NCI-H460 (cell line): ENCODE results near the gene DUSP3. TPM values are rescaled to one million over a fixed set of nuclear protein-coding genes. Genes with fewer than 3 reads are reported as not detected.

ENCODE experiments used
- DNase-seq: peaks from one replicate; pipeline ENCODE4 v3.0.0-alpha.2; 2016; ENCODE audit warnings: low read depth; ENCODE audit errors: extremely low read depth
- total RNA-seq: library from RNA; depleted of rRNA; stranded (reverse); fragments of >200 nt; shearing (Covaris generic); gene quantifications from 2 replicates; pipeline ENCODE4 v1.2.3, GENCODE V29; 2014

DUSP3 gene
- total RNA-seq, 1 experiment from 2014 or later, result 41.8 TPM

DNA sequence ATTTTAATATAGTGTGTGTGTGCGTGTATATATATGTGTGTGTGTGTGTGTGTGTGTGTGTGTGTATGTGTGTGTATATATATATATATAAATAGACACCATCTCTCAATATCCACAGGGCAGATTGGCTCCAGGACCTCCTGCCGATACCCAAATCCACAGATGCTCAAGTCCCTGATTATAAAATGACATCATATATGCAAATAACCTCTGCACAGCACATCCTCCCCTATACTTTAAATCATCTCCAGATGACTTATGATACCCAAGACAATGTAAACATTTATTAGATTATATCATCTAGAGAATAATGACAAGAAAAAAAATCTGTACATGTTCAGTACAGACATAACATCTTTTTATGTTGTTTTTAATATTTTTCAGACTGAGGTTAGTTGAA is 7.8 kb downstream of the DUSP3 start:
- no peak for DNase-seq

DNA sequence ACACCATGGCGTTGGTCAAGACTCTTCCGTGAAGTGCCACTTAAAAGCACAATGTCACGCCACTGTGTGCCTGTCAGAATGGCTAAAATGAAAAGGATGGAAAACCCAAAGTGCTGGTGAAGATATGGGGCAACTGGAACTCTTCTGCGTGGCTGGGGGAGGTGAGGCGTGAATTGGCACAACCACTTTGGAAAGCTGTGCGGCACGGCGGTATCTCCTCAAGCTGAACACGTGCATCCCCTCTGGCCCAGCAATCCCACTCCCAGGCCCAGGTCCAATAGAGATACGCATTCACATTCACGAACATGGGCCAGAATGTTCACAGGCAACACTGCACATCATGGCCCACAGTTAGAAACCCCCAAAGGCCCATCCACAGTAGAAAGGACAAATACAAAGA is 8.9 kb downstream of the DUSP3 start:
- DNase-seq, result no peak

DNA sequence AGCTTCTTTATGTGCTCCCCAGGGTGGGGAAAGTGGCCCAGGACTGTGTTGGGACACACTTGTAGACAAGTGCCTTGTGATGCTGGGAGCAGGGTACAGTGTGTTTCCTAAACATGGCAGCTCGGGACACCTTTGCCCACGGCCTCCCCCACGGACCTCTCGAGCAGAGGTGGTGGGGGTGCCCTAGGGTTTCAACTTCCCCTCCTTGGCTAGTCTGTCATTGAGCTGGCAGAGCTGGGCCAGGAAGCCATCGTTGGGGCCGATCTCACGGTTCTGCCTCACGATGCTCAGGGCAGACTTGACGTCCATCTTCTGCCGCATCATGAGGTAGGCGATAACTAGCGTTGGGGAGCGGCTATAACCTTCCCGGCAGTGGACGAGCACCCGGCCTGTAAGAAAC is 9.4 kb downstream of the DUSP3 start:
- no peak for DNase-seq

DNA sequence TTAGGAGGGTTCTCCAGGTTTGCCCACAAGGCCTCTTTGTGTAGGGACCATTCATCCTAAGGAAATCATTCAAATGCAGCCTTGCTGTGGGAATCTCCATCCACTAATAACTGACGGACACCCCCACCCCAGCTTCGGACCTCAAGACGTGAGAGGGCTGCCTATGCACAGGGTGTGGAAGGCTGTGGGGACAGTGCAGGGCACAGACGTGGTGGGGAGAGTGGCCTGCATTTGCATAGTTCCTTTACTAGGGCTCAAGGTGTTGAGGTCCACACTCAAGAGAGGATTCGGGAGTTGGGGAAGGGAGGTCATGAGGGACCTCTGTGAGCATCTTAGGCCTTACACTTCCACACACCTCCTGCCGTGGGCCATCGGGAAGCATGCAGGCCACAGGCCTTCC is 9.8 kb downstream of the DUSP3 start:
- DNase-seq, result no peak

DNA sequence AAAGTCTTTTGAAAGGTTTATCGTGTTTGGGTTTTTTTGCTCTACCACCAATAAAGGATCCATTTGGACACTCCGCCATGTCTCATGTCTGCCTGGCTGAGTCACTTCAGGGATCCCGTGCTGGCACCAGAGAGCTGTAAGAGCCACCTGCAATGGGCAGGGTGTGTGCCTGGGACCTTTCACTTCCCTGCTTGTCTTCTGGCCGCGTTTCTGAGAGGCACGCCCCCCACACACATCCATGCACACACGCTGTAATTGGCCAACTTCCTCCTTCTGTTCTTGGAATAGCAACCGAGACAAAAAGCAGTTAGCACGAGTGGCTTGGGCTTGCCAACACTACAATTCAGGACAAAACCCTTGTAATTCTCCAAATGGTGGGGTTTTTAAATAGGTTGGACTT is 10.4 kb downstream of the DUSP3 start:
- DNase-seq, result no peak

DNA sequence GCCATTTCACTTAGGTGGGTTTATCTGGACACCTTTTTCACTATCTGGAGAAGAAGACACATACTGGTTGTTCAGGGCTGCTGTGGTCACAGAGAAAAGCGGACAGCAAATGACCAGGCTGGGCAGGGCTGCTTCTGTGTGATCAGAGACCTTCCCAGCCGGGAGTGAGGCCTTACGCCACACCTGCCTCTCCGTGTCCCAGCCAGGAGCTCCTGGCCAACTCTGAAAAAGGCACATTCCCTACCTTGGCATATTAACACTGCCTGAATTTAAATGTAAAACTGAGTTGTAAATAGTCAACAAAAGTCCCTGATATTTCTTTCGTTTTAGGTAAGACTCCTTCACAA is 11.1 kb downstream of the DUSP3 start:
- no peak for DNase-seq

DNA sequence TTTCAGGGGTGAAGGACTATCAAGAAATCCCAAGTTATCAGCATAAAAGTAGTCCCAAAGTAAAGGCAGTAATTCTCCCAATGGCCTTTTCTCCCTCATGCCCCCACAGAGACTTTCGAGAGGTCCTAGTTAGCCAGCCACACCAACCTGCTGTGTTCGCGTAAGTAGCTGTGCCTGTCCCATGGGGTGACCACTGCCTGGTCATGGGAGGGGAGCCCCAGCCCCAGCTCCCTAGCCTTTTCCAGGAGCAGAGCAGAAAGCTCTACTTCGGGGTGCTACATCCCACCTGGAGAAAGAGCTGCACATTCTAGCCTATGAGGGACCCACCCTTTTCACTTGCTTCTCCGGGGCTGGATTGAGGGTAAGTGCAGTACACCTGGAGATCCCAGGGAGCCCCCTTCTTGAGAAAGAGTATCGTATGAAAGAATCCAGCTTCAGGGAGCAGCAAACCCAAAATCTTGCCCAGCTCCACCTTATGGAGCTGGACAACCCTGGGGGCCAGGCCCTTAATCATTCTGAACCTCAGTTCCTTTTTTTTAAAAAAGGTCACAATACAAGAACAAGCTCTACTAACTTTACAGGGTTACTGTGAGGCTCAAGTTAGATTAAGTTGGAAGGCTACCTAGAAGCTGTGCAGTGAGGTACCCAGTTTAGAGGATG is 11.6 kb downstream of the DUSP3 start:
- DNase-seq, result no peak

DNA sequence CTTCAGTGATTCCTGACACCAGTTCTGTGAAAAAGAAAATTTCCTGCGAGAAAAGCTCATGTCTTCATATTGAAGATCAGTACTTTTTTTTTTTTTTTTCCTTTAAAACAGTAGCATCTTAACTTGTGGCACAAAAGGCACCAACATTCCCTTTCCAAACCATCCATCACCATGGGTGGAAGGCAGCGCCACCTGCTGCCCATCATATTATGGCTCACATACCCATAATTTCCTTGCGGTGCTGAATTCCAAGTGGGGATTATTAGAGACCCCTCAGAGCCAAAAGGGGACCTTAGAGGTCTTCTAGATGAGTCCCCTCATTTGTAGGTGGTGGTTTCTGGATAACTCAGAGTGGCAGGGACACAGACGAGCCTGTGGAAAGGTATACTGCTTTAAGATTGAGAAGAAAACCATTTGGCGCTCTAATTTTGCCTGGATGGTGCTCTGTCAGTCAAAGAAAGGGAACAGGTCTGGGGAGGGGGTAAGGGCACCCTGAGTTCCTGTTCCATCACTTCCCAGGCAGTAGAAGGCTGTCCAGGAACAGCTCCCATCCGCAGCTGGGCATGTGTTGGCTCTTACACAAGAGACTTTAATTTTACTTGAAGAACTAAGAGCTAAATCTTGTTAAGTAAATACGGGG is 12.2 kb downstream of the DUSP3 start:
- DNase-seq, result peak; percentile 48

DNA sequence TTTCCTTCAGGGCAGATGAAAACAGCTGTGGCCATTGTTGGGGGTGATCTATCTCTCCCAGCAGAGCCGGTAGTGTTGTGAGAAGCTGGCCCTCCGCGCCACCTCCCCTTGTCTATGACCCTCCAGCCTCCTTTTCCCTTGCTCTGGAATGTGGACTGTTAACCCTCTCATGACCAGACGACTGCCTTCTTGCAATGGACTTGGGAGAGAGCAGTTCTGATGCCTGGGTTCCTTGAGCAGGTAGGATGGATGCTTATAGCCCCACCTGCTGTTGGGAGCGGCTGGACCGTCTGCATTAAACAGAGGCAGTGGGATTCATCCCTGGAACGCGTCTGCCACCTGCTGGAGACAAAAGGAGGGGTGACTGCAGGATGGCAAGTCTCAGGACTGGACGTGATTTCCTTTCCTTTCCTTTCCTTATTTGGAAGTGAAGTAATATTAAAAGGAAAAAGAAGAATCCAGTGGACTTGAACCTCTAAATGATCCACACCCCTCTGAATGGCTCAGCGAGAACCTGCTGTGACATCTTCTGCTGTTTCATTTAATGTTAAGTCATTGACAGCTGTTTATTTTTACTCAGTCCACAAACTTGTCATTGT is 18.4 kb downstream of the DUSP3 start:
- peak; percentile 94 for DNase-seq

DNA sequence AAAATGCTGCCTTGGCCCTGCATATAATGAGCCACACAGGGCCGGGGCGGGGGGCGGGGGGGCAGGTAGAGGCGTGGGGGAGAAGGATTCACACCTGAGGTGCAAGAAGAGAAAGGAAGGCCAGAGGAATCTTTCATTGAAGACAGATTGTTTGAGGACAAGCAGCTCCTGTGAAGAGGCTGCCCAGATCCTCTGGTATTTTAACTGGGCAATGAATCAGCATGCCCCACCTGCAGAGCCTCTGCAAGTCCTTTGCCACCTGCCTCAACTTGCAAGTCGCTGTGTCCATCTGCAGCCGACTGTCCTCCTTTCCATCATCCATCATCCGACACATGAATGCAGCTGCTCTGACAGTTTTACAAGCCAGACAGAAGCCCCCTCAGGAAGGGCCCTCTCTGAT is 18.9 kb downstream of the DUSP3 start:
- DNase-seq, result no peak

DNA sequence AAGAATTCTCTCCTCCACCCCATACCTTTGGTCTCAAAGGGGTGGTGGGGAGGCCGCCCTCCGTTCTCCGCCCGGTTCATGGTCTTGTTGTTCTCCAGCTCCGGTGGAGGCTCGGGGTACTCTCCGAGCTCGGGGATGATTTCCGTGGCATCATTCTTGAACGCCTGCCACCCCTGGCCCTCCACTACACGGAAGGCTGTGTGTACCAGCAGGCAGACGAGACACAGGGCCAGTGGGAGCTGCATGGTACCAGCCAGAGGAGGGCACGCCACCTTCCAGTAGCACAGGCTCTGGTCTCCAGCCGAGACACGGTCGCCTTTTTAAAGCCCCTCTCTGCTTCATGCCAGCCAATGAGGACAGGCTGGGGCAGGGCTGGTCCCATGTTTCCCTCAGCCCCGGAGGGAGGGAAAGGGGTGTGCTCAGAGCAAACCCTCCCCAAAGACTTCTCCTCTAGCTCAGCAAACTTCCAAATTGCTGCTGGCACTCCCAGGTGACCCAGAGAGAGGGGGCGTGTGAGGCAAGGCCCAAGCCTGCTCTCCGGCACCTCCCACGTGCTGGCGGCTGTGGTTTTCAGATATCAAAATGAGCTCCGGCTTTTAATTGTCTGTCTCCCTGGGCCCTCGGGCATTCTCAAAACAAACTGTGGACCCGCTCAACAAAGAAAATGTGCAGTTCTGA is 20.1 kb downstream of the DUSP3 start, which contains the start of gene SOST:
SOST (minus strand) TSS at position 295 of the 678 bp plus-strand sequence; CDS start at position 245, 50 bp downstream.
- DNase-seq, result no peak

DNA sequence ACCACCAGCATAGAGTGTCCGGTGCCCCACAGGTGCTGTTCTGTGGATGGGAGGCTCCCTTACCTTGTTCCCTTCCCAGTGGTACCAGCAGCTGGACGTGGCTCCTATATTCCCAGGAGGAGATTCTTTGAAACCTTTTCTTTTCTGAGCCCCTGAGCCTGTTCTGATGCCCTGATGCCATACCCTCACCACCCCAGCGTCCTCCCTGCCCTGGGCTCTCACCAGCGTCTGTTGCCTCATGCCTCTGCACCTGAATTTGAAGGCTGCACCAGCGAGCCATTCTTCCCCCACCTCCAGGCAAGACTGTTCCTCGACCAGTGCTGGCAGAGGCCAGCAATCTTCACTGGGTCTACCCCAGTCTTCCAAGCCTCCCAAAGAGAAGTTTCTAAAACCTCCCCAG is 20.7 kb downstream of the DUSP3 start:
- DNase-seq, result no peak

DNA sequence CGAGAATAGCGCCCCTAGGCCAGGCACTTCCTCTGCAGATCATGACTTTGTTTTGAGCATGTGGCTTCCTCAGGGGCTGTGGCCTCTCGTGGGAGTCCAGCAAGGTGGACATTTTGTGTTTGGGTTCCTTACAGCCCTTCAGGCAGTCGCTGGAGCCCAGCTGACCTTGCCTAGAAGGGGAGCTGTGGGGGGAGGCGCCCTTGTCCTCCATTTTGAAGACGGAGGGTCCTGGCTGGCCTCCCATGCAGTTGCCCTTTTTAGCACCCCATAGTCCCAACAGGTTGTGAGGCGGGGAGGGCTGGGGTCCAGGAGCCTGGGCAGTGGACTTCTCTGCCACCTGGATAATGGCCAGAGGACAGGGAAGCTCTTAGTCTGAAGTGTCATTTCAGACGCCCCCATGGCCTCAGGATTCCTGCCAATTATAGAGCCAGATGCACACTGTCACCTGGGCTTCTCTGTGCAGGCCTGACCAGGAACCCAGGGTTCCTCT is 21.6 kb downstream of the DUSP3 start:
- DNase-seq, result no peak

DNA sequence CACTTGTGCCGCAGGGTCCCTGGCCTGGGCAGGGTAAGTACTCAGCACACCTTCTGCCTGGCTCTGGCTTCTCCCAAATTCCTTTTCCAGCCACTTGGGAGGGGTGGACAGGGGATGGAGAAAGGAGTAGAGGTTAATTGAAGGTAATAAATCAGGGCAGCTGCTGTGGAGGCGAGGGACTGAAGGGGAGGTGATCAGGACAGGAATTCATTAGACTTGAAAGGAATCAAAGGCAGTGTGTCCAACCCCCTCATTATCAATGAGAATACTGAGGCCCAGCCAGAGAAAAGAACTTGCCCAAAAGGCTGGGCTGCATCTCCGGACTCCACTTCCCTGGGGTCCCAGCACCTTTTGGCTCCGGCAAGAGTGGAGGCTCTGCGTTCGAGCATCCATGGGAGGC is 22.6 kb downstream of the DUSP3 start:
- no peak for DNase-seq

DNA sequence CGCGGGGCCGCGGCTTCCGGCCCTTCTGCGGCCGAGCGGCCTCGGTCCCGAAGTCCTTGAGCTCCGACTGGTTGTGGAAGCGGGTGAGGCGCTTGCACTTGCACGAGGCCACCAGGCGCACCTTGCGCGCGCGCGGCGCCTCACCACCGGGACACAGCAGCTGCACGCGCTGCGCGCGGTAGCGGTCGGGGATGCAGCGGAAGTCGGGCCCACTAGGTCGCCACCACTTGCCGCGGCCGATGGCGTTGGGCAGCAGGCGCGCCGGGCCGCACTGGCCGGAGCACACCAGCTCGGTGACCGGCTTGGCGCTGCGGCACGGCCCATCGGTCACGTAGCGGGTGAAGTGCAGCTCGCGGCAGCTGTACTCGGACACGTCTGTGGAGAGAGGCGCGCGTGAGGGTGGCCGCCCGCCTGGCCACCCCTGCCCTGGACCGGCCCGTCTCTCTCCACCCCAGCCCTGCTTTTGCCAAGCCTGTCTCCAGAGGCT is 23.3 kb downstream of the DUSP3 start:
- no peak for DNase-seq

DNA sequence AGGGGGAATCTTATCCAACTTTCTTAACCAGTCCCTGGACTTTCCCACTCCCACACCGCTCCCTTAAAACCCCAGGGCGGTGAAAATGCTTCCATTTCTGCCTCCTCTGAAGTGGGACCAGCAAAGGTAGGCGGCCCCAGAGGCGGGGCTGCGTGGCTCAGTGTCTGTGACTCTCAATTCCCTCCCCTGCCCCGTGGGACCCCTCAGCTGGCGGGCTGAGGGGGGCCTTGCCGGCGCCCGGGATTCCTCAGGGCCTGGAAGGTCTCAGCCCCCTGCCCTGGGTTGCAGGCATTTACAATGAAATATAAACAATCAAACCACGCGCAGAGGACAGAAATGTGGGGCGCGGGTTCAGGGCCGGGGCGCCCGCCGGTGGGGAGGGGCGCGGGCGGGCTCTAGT is 23.8 kb downstream of the DUSP3 start:
- no peak for DNase-seq

DNA sequence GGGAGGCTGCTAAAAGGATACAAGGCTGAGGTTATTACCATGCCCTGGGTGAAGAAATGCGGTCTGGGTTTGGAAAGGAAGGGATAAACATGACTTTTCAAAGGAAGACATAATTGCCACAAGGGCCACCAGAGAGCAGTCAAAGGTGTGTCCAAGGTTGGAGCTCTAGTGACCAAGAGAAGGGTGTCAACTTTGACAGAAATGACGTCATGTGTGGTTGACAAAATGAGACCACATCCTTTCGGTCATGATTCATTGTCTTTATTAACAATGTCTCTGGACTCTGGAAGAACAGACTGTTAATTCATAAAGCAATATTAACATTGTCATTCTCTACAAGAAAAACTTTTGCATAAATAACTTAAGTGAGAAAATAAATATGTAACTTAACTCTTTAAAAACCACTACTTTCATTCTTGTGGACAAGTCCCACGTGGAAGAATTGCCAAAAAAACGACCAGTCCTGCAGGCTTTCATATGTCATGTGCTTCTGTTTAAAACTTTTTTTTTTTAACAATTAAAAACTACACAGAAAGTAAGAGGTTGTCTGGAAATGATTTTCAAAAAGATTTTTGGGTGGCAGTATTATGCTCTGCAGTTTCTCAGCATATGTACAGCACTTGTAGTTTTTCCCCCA is 25.2 kb downstream of the DUSP3 start:
- no peak for DNase-seq

DNA sequence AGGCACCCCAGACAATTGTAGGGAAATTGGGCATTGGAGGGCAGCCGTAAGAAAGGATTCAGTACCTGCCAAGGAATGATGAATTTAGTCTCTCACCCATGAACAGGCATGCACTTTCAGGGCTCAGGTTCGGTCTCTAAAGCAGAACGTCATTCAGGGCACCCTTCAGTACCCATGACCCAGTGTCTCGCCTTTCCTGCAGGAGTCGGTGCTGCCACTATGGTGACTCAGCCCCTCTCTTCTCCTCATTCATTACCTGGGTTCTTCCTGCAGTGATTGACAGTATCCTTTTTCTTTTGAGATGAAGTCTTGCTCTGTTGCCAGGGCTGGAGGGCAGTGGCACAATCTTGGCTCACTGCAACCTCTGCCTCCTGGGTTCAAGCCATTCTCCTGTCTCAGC is 28.6 kb downstream of the DUSP3 start:
- DNase-seq, result no peak

DNA sequence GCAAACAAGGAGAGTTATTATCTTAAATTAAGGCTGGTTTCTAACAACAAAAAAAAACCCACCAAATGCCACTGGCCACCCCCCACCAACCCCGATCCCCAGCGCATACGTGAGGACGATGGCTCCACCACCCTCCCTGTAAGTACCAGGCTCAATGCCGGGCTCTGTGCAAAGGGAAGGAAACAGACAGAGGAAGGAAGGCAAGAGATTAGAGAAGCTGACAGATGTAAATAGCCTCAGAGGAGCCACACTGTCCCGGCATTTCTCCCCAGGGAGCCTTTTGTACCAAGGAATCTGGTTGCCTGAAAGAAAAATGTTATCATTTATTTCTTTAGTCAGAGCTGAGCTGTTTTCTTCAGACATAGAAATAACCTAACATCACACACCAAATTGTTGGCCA is 33.2 kb downstream of the DUSP3 start:
- DNase-seq, result no peak

DNA sequence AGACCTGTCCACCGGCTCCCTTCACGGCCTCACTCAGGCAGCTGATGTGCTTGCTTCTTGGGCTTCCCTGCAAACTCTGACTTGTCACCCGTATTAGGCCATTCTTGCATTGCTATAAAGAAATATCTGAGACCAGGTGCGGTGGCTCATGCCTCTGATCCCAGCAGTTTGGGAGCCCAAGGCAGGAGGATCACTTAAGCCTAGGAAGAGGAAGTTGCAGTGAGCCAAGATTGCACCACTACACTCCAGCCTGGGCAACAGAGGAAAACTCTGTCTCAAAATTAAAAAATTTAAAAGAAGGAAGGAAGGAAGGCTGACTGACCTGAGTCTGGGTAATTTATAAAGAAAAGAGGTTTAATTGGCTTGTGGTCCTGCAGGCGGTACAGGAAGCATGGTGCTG is 37.1 kb downstream of the DUSP3 start:
- DNase-seq, result no peak

DNA sequence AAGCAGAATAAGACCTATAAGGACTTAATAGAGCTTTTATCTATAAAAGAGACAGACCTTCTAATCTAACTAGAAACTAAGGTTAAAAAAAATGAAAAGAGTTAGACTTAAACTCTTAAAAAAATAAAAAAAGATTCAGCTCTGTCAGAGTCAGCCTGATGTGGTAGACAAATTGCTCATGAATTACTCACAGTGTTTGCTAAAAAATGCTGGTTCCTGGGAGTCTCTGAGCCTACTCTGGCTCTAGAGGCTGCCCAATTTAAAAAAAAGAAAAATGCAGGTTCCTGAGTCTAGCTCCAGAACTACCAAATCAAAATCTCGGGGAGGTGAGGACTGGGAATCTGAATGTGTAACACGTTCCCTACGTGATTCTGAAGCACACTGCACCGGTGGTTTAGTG is 38.2 kb downstream of the DUSP3 start:
- DNase-seq, result no peak
